NCI-H524 (cell line): ENCODE results near the gene FXYD3.
"Not testable (repeated sequence)": the region's sequence is repeated elsewhere in the genome, so short reads cannot be mapped to it uniquely, and the experiment has no call there.

Experiments used
- DNase-seq, 2 experiments: peaks; one replicate each; lab custom pipeline; 2025; lab: John Stamatoyannopoulos, UW

Gene FXYD3

DNA sequence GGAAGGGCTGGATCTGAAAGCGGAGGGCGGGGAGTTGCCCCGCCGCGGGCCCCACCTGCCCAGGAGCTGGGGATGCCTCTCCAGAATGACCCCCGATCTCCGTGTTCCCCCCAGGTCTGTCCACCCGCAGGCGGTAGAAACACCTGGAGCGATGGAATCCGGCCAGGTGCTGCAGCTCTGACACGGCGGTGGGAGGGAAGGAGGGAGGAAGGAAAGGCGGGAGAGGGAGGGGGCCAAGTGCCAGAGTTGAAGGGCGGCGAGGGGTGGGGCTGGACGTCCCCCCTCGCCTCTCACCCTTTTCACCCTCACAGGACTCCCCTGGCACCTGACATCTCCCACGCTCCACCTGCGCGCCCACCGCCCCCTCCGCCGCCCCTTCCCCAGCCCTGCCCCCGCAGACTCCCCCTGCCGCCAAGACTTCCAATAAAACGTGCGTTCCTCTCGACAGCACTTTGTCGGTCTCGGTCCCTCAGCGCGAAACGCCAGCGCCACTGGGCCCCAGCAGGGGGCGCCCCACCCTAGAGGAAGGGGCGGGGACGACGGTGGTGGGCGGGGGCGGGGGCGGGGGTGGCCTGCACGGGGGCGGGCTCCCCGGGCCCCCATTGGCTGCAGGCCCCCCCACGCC, 27.1 kb downstream of the FXYD3 start:
- DNase-seq = peak in 1 of 2 experiments; percentile 39

GRCh38 chr19:35143231-35143715, 27.6 kb downstream of the FXYD3 start, which contains the start of gene FXYD7:
FXYD7 (plus strand) TSS chr19:35143255; CDS start chr19:35143334, 79 bp downstream.
- peak; percentile 20 to 65 for DNase-seq

- DNase-seq = no peak
Observed at GRCh38 chr19:35143818-35144217, 28.2 kb downstream of the FXYD3 start.

GRCh38 chr19:35144259-35144599, 28.6 kb downstream of the FXYD3 start:
- no peak for DNase-seq

GRCh38 chr19:35144600-35145436, 29.2 kb downstream of the FXYD3 start:
- peak; percentile 39 to 55 for DNase-seq

GRCh38 chr19:35146746-35147459, 31.3 kb downstream of the FXYD3 start:
- no peak for DNase-seq

- DNase-seq = no peak
Observed at GRCh38 chr19:35149463-35149862, 33.8 kb downstream of the FXYD3 start.

DNA sequence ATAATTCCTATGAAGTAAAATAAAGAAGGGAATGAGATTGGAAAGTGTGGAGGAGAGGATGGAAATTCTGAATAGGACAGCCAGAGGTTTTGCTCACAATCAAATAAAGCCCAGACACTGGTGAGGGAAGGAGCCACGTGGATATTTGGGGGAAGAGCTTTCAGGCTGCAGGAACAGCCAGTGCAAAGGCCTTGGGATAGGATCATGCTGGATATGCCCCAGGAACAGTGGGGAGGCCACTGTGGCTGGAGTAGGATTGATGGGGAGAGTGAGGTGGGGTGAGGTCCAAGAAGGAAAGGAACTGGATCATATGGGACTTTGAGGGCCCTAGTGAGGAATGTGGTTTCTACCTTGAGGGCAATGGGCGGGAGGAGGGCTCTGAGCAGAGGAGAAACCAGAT, 34.8 kb downstream of the FXYD3 start:
- DNase-seq = no peak

- DNase-seq = no peak
Observed at GRCh38 chr19:35151273-35152065, 35.8 kb downstream of the FXYD3 start.

DNA sequence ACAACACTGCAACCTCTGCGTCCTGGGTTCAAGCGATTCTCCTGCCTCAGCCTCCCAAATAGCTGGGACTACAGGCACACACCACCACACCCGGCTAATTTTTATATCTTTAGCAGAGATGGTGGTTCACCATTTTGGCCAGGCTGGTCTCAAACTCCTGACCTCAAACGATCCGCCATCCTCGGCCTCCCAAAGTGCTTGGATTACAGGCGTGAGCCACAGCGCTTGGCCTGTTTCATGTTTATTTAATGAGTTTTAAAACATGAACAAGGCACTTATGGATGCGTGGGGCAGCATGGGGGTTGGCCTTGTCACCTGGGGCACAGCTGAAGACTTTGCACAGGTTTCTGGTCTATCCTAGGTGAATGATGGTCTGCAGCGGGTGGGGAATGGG, 37.5 kb downstream of the FXYD3 start:
- DNase-seq = not testable (repeated sequence)

- peak in 1 of 2 experiments; percentile 40 for DNase-seq
Observed at GRCh38 chr19:35153701-35154524, 38.3 kb downstream of the FXYD3 start.

DNA sequence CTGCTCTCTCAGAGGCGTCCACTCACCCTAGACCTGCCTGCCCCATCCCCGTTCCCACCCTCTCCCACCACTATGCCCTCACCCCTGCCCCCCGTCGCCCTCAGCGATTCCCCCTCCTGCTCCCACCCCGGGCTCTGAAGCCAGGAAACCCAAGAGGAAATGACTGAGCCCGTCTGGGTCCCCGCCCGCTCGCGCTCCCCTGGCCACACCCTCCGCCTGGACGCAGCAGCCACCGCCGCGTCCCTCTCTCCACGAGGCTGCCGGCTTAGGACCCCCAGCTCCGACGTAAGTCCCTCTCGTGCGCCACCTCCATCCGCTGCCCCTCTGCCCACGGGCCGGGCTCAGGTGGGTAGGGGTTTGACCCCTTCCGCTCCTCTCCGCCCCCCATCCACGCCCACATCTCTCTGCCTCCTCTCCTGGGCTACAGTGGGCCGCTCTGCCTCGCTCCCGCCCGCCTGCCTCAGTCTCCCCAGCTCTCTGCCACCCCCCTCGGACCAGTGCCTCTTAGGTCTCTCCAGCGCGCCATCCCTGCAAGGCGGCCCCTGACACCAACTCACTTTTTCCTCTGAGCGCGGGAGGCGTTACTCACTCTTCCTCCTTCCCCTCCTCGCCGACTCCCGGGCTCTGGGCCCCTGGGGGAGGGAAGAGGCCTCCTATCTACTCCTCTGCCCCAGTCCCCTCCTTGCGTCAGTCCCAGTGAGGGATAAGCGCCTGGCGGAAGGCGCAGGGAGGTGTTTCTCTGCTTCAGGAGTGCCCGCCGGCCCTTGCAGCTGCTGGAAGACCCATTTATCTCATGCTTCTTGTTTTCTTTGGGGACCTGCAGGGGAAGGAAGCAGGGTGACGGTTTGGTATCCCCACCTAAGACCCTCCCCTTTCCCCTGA, 39.1 kb downstream of the FXYD3 start, which contains the start of gene FXYD5:
FXYD5 (plus strand) TSS at position 211 of the 882 bp plus-strand sequence. CDS start 816 bp downstream, outside the sequence.
- DNase-seq = peak in 1 of 2 experiments; percentile 32

- no peak for DNase-seq
Observed at GRCh38 chr19:35155441-35155840, 39.8 kb downstream of the FXYD3 start.

DNA sequence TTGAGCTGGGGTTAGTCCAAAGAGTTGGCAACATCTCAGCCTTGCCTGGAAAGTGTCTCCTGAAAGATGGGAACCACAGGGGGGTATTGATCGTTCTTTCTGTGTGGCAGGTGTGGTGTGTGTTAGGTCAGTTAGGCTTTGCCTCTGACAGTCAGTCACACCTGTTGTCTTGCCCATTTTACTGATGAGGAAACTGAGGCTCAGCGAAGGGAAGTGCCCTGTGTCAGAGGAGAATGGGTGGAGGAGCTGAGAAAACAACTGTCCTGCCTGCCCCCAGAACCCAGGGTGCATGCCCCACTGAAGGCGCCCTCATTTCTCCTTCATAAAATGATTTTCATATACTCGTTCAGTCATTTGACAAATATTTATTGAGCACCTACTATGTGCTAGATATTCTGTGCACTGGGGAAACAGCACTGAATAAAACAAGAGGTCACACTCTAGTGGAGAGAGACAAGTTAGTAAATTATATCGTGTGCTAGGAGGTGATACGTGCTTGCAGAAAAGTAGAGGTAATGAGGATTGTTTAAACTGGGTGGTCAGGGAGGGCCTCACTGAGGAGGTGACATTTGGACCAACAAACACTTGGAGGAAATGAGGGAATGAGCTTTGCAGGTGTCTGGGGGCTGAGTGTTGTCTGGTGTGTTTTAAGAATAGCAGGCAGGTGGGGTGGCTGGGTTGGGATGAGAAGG, 40.5 kb downstream of the FXYD3 start:
- no peak for DNase-seq

DNA sequence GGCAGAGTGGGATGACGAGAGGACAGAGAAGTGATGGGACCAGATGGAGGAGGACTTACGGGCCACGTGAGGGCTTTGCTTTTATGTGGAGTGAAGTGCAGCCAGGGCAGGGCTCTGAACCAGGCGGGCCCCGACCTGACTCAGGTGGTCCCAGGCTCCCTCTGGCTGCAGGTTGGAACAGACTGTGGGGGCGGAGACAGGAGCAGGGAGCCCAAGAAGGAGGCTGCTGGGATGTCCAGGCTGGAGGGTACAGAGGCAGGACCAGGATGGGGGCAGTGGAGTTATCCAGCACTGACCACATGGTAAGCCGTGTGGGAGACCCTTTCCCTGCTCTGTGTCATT, 41.0 kb downstream of the FXYD3 start:
- DNase-seq = peak in 1 of 2 experiments; percentile 37

DNA sequence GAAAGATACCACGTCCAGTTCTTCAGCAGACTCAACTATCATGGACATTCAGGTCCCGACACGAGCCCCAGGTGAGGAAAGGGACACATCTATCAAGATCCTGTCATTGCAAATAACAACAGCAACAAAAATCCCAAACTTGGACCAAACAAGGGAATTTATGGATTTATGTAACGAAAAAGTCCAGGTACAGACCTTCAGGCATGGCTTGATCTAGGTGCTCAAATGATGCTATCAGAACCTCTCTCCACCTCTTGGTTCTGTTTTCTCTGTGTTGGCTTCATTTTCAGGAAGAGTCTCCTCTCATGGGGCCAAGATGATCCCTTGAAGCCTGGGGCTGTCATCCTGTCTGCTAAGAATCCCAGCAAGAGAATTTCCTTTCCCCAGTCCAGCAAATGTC, 41.8 kb downstream of the FXYD3 start:
- no peak for DNase-seq

- DNase-seq = no peak
Observed at GRCh38 chr19:35159606-35160005, 44.0 kb downstream of the FXYD3 start.

- no peak for DNase-seq
Observed at GRCh38 chr19:35160629-35161433, 45.2 kb downstream of the FXYD3 start.

- no peak for DNase-seq
Observed at GRCh38 chr19:35161434-35161743, 45.8 kb downstream of the FXYD3 start.
